ENCODE results near the gene PCBP2. TPM values are rescaled to one million over a fixed set of nuclear protein-coding genes. Genes with fewer than 3 reads are reported as not detected.
A peak's percentile ranks its signal among the peaks of the same experiment; 100 is the strongest.

PCBP2 gene
- total RNA-seq, 2 donors from 2014 or later = 763 to 862 TPM

- H3K4me1 Mint-ChIP-seq = peaks cover 4% of the 10 kb centered on the region
- H3K9me3 Mint-ChIP-seq = no peaks in the 10 kb centered on the region
- no peak for ATAC-seq (replicated peaks)
Observed at GRCh38 chr12:53486736-53487487, 35.0 kb downstream of the PCBP2 start.

GRCh38 chr12:53489242-53489864 is 37.5 kb downstream of the PCBP2 start:
- H3K27me3 Mint-ChIP-seq = no peaks in the 10 kb centered on the region
- no peaks in the 10 kb centered on the region for H3K9me3 Mint-ChIP-seq
- no peak overlapping the region for H3K4me3 Mint-ChIP-seq
- no peak overlapping the region for H3K27ac Mint-ChIP-seq
- H3K4me1 Mint-ChIP-seq = peaks cover 12% of the 10 kb centered on the region
- no peak for ATAC-seq (replicated peaks)
- peaks cover 16% of the 10 kb centered on the region for H3K36me3 Mint-ChIP-seq (ENCODE audit: low read depth)

More at GRCh38 chr12:53486736-53487487, 35.0 kb downstream of the PCBP2 start:
- no peaks in the 10 kb centered on the region for H3K27me3 Mint-ChIP-seq
- H3K36me3 Mint-ChIP-seq (ENCODE audit: low read depth) = peaks cover 38% of the 10 kb centered on the region
- no peak overlapping the region for H3K4me3 Mint-ChIP-seq
- H3K27ac Mint-ChIP-seq = no peak overlapping the region

- H3K27ac Mint-ChIP-seq = peak overlapping the region; percentile 74
- H3K4me1 Mint-ChIP-seq = peaks cover 12% of the 10 kb centered on the region
- no peaks in the 10 kb centered on the region for H3K36me3 Mint-ChIP-seq (ENCODE audit: low read depth)
Observed at GRCh38 chr12:53492188-53492587, 40.3 kb downstream of the PCBP2 start.

GRCh38 chr12:53492830-53493609 is 41.1 kb downstream of the PCBP2 start:
- no peaks in the 10 kb centered on the region for H3K36me3 Mint-ChIP-seq (ENCODE audit: low read depth)
- peak; percentile 99 for ATAC-seq (replicated peaks)
- peak overlapping the region; percentile 93 for H3K27ac Mint-ChIP-seq
- peaks cover 12% of the 10 kb centered on the region for H3K4me1 Mint-ChIP-seq
- no peaks in the 10 kb centered on the region for H3K27me3 Mint-ChIP-seq
- peak overlapping the region; percentile 88 for H3K4me3 Mint-ChIP-seq
- no peaks in the 10 kb centered on the region for H3K9me3 Mint-ChIP-seq

More at GRCh38 chr12:53492188-53492587, 40.3 kb downstream of the PCBP2 start:
- Mint-ChIP-seq H3K4me3 (peak overlapping the region; percentile 88), H3K27me3 (no peaks in the 10 kb centered on the region), H3K9me3 (no peaks in the 10 kb centered on the region)
- no peak for ATAC-seq (replicated peaks)

GRCh38 chr12:53493610-53494391 is 41.9 kb downstream of the PCBP2 start:
- Mint-ChIP-seq H3K36me3 (ENCODE audit: low read depth) (no peaks in the 10 kb centered on the region), H3K4me3 (peak overlapping the region; percentile 88), H3K4me1 (peaks cover 17% of the 10 kb centered on the region), H3K27me3 (no peaks in the 10 kb centered on the region), H3K9me3 (no peaks in the 10 kb centered on the region), H3K27ac (peak overlapping the region; percentile 93)
- ATAC-seq (replicated peaks) = no peak

- Mint-ChIP-seq H3K27me3 (no peaks in the 10 kb centered on the region), H3K36me3 (ENCODE audit: low read depth) (no peaks in the 10 kb centered on the region), H3K9me3 (no peaks in the 10 kb centered on the region), H3K4me1 (peaks cover 17% of the 10 kb centered on the region), H3K27ac (peak overlapping the region; percentile 43), H3K4me3 (no peak overlapping the region)
- no peak for ATAC-seq (replicated peaks)
Observed at GRCh38 chr12:53495903-53496751, 44.2 kb downstream of the PCBP2 start.

GRCh38 chr12:53496752-53497032 is 44.8 kb downstream of the PCBP2 start:
- Mint-ChIP-seq H3K4me3 (no peak overlapping the region), H3K27ac (peak overlapping the region; percentile 43), H3K36me3 (ENCODE audit: low read depth) (no peaks in the 10 kb centered on the region), H3K9me3 (no peaks in the 10 kb centered on the region), H3K4me1 (peaks cover 17% of the 10 kb centered on the region), H3K27me3 (no peaks in the 10 kb centered on the region)
- ATAC-seq (replicated peaks) = no peak

- no peaks in the 10 kb centered on the region for H3K36me3 Mint-ChIP-seq (ENCODE audit: low read depth)
- no peak for ATAC-seq (replicated peaks)
- H3K27me3 Mint-ChIP-seq = no peaks in the 10 kb centered on the region
- peak overlapping the region; percentile 82 for H3K27ac Mint-ChIP-seq
- H3K4me3 Mint-ChIP-seq = peak overlapping the region; percentile 86
- H3K9me3 Mint-ChIP-seq = no peaks in the 10 kb centered on the region
- peaks cover 22% of the 10 kb centered on the region for H3K4me1 Mint-ChIP-seq
Observed at GRCh38 chr12:53497461-53497860, 45.6 kb downstream of the PCBP2 start.

- Mint-ChIP-seq H3K27me3 (no peaks in the 10 kb centered on the region), H3K9me3 (no peaks in the 10 kb centered on the region), H3K4me3 (peak overlapping the region; percentile 86), H3K36me3 (ENCODE audit: low read depth) (no peaks in the 10 kb centered on the region), H3K27ac (peak overlapping the region; percentile 82), H3K4me1 (peaks cover 19% of the 10 kb centered on the region)
- ATAC-seq (replicated peaks) = no peak
Observed at GRCh38 chr12:53498235-53498630, 46.3 kb downstream of the PCBP2 start.

- Mint-ChIP-seq H3K9me3 (no peaks in the 10 kb centered on the region), H3K27me3 (no peaks in the 10 kb centered on the region), H3K36me3 (ENCODE audit: low read depth) (peaks cover 4% of the 10 kb centered on the region), H3K4me1 (peaks cover 10% of the 10 kb centered on the region), H3K4me3 (peak within 1 kb of the TSS; percentile 86), H3K27ac (peak within 1 kb of the TSS; percentile 85)
- peak; percentile 14 for ATAC-seq (replicated peaks)
Observed at GRCh38 chr12:53499266-53500141, 47.6 kb downstream of the PCBP2 start, which contains the start of gene MAP3K12. TSS of gene MAP3K12 (minus strand) at chr12:53499458. CDS start at chr12:53487391, 12,067 bp downstream.

- no peaks in the 10 kb centered on the region for H3K9me3 Mint-ChIP-seq
- ATAC-seq (replicated peaks) = no peak
- H3K27me3 Mint-ChIP-seq = no peaks in the 10 kb centered on the region
- peaks cover 10% of the 10 kb centered on the region for H3K4me1 Mint-ChIP-seq
- H3K4me3 Mint-ChIP-seq = peak overlapping the region; percentile 86
- peaks cover 11% of the 10 kb centered on the region for H3K36me3 Mint-ChIP-seq (ENCODE audit: low read depth)
- peak overlapping the region; percentile 85 for H3K27ac Mint-ChIP-seq
Observed at GRCh38 chr12:53500142-53500775, 48.4 kb downstream of the PCBP2 start.

- H3K27ac Mint-ChIP-seq = peak within 1 kb of the TSS; percentile 85
- H3K4me3 Mint-ChIP-seq = peak within 1 kb of the TSS; percentile 86
- H3K36me3 Mint-ChIP-seq (ENCODE audit: low read depth) = peaks cover 19% of the 10 kb centered on the region
- no peaks in the 10 kb centered on the region for H3K9me3 Mint-ChIP-seq
- no peaks in the 10 kb centered on the region for H3K27me3 Mint-ChIP-seq
- H3K4me1 Mint-ChIP-seq = peaks cover 10% of the 10 kb centered on the region
- peak; percentile 87 for ATAC-seq (replicated peaks)
Observed at GRCh38 chr12:53500776-53501614, 49.1 kb downstream of the PCBP2 start, which contains the start of gene TARBP2. TSS of gene TARBP2 (plus strand) at chr12:53501283. CDS start at chr12:53501409, 126 bp downstream.

Measured in activated T-helper 17 cell treated with anti-CD3 and anti-CD28 coated beads, Interleukin-2, amount 50 U/mL, for 72 hours (primary cell).